HEK293 (cell line): Measurements from ENCODE around the gene CYTH3.

Source experiments
- CTCF ChIA-PET: fragments of 350-600 bp; formaldehyde crosslinking; extraction: SDS; loops from one replicate; lab custom pipeline; 2021; ENCODE audit warnings: antibody characterized with exemption; lab: Yijun Ruan, JAX
- POLR2A ChIA-PET: fragments of 300-600 bp; formaldehyde crosslinking; extraction: SDS; loops from one replicate; lab custom pipeline; 2020; ENCODE audit warnings: antibody characterized with exemption, inconsistent platforms; lab: Yijun Ruan, JAX
- H3K27ac ChIP-seq: fragments of 200-500 bp; sonication (Bioruptor generic); 2 replicates; pipeline ENCODE4 v1.5.1; 2014; ENCODE audit warnings: low read depth, low read length, control low read depth, inconsistent platforms; ENCODE audit errors: extremely low read depth
- H3K36me3 ChIP-seq, 2 experiments: fragments of 200-500 bp in 1 of 2; sonication (Bioruptor generic) in 1 of 2; 1 replicate in 1 of 2; 2 replicates in 1 of 2; pipeline ENCODE4 v1.5.1; 2014 to 2017; ENCODE audit warnings: inconsistent platforms in 2 of 2, low read length in 2 of 2; ENCODE audit not compliant: control insufficient read depth in 2 of 2, insufficient read depth in 1 of 2
- H3K4me1 ChIP-seq: fragments of 200-500 bp; sonication (Bioruptor generic); 2 replicates; pipeline ENCODE4 v1.5.1; 2014; ENCODE audit warnings: mild to moderate bottlenecking, low read length, inconsistent platforms; ENCODE audit not compliant: control insufficient read depth, insufficient read depth
- H3K4me3 ChIP-seq: 2 replicates; pipeline ENCODE4 v1.5.1; 2011; ENCODE audit warnings: low read depth, mild to moderate bottlenecking, control low read depth, low read length, moderate library complexity
- H3K9me3 ChIP-seq: fragments of 200-500 bp; sonication (Bioruptor generic); 2 replicates; pipeline ENCODE4 v1.5.1; 2014; ENCODE audit warnings: low read depth, low read length, inconsistent platforms; ENCODE audit not compliant: control insufficient read depth, insufficient read depth
- KLF1 ChIP-seq: fragments of 450-650 bp; formaldehyde crosslinking; IDR thresholded peaks from 2 replicates; pipeline ENCODE4 v1.5.1; 2016; ENCODE audit warnings: missing biosample characterization, missing genetic modification characterization
- PRDM2 ChIP-seq: fragments of 450-650 bp; formaldehyde crosslinking; IDR thresholded peaks from 2 replicates; pipeline ENCODE4 v1.5.1; 2016; ENCODE audit warnings: missing biosample characterization, missing genetic modification characterization, borderline replicate concordance
- SP7 ChIP-seq: fragments of 450-650 bp; formaldehyde crosslinking; IDR thresholded peaks from 2 replicates; pipeline ENCODE4 v1.5.1; 2016; ENCODE audit warnings: missing biosample characterization, missing genetic modification characterization
- ZBTB8A ChIP-seq: fragments of 450-650 bp; formaldehyde crosslinking; IDR thresholded peaks from 2 replicates; pipeline ENCODE4 v1.5.1; 2016; ENCODE audit warnings: missing biosample characterization, missing genetic modification characterization
- ZNF366 ChIP-seq: fragments of 450-650 bp; formaldehyde crosslinking; conservative IDR thresholded peaks from 2 replicates; pipeline ENCODE4 v1.5.1; 2016; ENCODE audit warnings: missing biosample characterization, missing genetic modification characterization
- ZNF629 ChIP-seq: fragments of 450-650 bp; formaldehyde crosslinking; IDR thresholded peaks from 2 replicates; pipeline ENCODE4 v1.5.1; 2017; ENCODE audit warnings: missing biosample characterization, missing genetic modification characterization
- ZNF76 ChIP-seq: fragments of 450-650 bp; formaldehyde crosslinking; IDR thresholded peaks from 2 replicates; pipeline ENCODE4; 2016; ENCODE audit warnings: low read depth, missing biosample characterization, missing genetic modification characterization, borderline replicate concordance

The CYTH3 gene

GRCh38 chr7:6117533-6117932 is 154.9 kb downstream of the CYTH3 start (continued):
- TF ChIP-seq KLF1 (no peak), PRDM2 (no peak), ZBTB8A (tag by site-specific recombination) (no peak), SP7 (no peak)

GRCh38 chr7:6116211-6116610 is 156.2 kb downstream of the CYTH3 start:
- TF ChIP-seq ZNF366: no peak
- no peak for TF ChIP-seq ZNF629 (tag by site-specific recombination)
- no peak for TF ChIP-seq ZNF76 (tag by site-specific recombination)
- Histone ChIP-seq H3K4me3 (no peak overlapping the region), H3K36me3 (peaks cover 56 to 68% of the 10 kb centered on the region in 2 experiments), H3K27ac (no peak overlapping the region), H3K4me1 (no peaks in the 10 kb centered on the region), H3K9me3 (no peaks in the 10 kb centered on the region)
- ChIA-PET CTCF (no interaction called here), POLR2A (no interaction called here)
